B cell (primary cell): ENCODE measurements around the gene MEF2C. TPM values are rescaled to one million over a fixed set of nuclear protein-coding genes. Genes with fewer than 3 reads are reported as not detected.

Experiments
- ATAC-seq: fragments of 200-7000 bp; cut with Tn5 transposase; one replicate; pipeline ENCODE4 v1.10.0; 2021; ENCODE audit warnings: low read depth, mild to moderate bottlenecking, moderate number of reproducible peaks, moderate library complexity
- CTCF ChIA-PET: fragments of 350-600 bp; sonication (Branson Sonifier 250); formaldehyde crosslinking; loops from one replicate; lab custom pipeline; 2021; ENCODE audit warnings: antibody characterized with exemption, inconsistent platforms; lab: Charles Lee
- POLR2A ChIA-PET: fragments of 350-600 bp; sonication (Branson Sonifier 250); formaldehyde crosslinking; loops from one replicate; lab custom pipeline; 2021; ENCODE audit warnings: antibody characterized with exemption; lab: Charles Lee
- DNase-seq: peaks from one replicate; pipeline ENCODE4 v3.0.0; 2013
- H2AFZ ChIP-seq: 2 replicates; pipeline ENCODE4 v1.6.1; 2012; ENCODE audit warnings: mild to moderate bottlenecking, low read depth, low read length; ENCODE audit not compliant: insufficient read depth, poor library complexity, severe bottlenecking
- H3K27ac ChIP-seq, 2 donors: 1 replicate in 1 of 2; 2 replicates in 1 of 2; pipeline ENCODE4 v1.5.1; 2012 to 2013; ENCODE audit warnings: low read length in 2 of 2, mild to moderate bottlenecking in 2 of 2, moderate library complexity in 1 of 2
- H3K27me3 ChIP-seq, 4 experiments: fragments of 200-600 bp in 1 of 4; sonication (generic) in 1 of 4; replicated peaks in 1 of 4; 1 replicate in 2 of 4; 2 replicates in 2 of 4; pipeline versions ENCODE4 v1.6.1 to v1.7.0; 2013 to 2016; ENCODE audit warnings: low read length in 3 of 4, mild to moderate bottlenecking in 2 of 4, mixed read lengths in 1 of 4, moderate library complexity in 1 of 4; ENCODE audit not compliant: insufficient read depth in 4 of 4, control insufficient read depth in 3 of 4; ENCODE audit errors: control extremely low read depth in 1 of 4
- H3K36me3 ChIP-seq, 2 experiments: replicated peaks in 1 of 2; 1 replicate in 1 of 2; 2 replicates in 1 of 2; pipeline versions ENCODE4 v1.6.1 to v1.7.1; 2013; ENCODE audit warnings: low read length in 1 of 2; ENCODE audit not compliant: insufficient read depth in 2 of 2, control insufficient read depth in 1 of 2; ENCODE audit errors: control extremely low read depth in 1 of 2, extremely low read depth in 1 of 2
- H3K4me1 ChIP-seq, 2 donors: fragments of 200-600 bp in 1 of 2; sonication (generic) in 1 of 2; 1 replicate in 1 of 2; 2 replicates in 1 of 2; pipeline versions ENCODE4 v1.5.1 to v1.6.1; 2013 to 2017; ENCODE audit warnings: low read length in 2 of 2; ENCODE audit not compliant: control insufficient read depth in 2 of 2, insufficient read depth in 2 of 2
- H3K4me2 ChIP-seq: replicated peaks from 2 replicates; pipeline ENCODE3; 2012; ENCODE audit warnings: mild to moderate bottlenecking, low read depth, low read length; ENCODE audit not compliant: poor library complexity, severe bottlenecking
- H3K4me3 ChIP-seq, 5 experiments: fragments of 200-600 bp in 1 of 5; sonication (generic) in 1 of 5; 1 replicate in 3 of 5; 2 replicates in 2 of 5; pipeline versions ENCODE4 v1.5.1 to v1.7.0; 2011 to 2016; ENCODE audit warnings: low read length in 4 of 5, mild to moderate bottlenecking in 4 of 5, low read depth in 2 of 5, control low read depth in 1 of 5, moderate library complexity in 1 of 5; ENCODE audit not compliant: insufficient read depth in 1 of 5; ENCODE audit errors: control extremely low read depth in 1 of 5, extremely low read depth in 1 of 5
- H3K79me2 ChIP-seq: fragments of 200-600 bp; sonication (generic); one replicate; pipeline ENCODE4 v1.6.0; 2016; ENCODE audit warnings: low read length; ENCODE audit not compliant: control insufficient read depth, insufficient read depth
- H3K9ac ChIP-seq: fragments of 200-600 bp; sonication (generic); 2 replicates; pipeline ENCODE4 v1.6.1; 2017; ENCODE audit warnings: mild to moderate bottlenecking, low read length, moderate library complexity
- H3K9me3 ChIP-seq, 3 donors: one replicate each; pipeline versions ENCODE4 v1.6.1 to v1.7.1; 2013; ENCODE audit warnings: low read length in 2 of 3; ENCODE audit not compliant: control insufficient read depth in 2 of 3, insufficient read depth in 1 of 3; ENCODE audit errors: control extremely low read depth in 1 of 3
- H4K20me1 ChIP-seq: 2 replicates; pipeline ENCODE4 v1.6.0; 2012; ENCODE audit warnings: mild to moderate bottlenecking, low read length; ENCODE audit not compliant: insufficient read depth, control insufficient read depth, poor library complexity, severe bottlenecking
- H3K27ac Mint-ChIP-seq: one replicate; pipeline ENCODE4 v1.8.0; 2021; ENCODE audit warnings: mixed read lengths
- H3K27me3 Mint-ChIP-seq: one replicate; pipeline ENCODE4 v1.8.0; 2021; ENCODE audit warnings: mixed read lengths
- H3K4me1 Mint-ChIP-seq: one replicate; pipeline ENCODE4 v1.8.0; 2021; ENCODE audit warnings: mixed read lengths
- H3K4me3 Mint-ChIP-seq: one replicate; pipeline ENCODE4 v1.8.0; 2021; ENCODE audit warnings: mixed read lengths
- H3K9me3 Mint-ChIP-seq: one replicate; pipeline ENCODE4 v1.8.0; 2022; ENCODE audit warnings: mixed read lengths; ENCODE audit not compliant: insufficient read depth
- EZH2 ChIP-seq: IDR thresholded peaks from 2 replicates; pipeline ENCODE4 v1.6.1; 2012; ENCODE audit warnings: borderline replicate concordance, low read depth, mild to moderate bottlenecking, moderate library complexity, low read length; ENCODE audit not compliant: insufficient read depth, poor library complexity, severe bottlenecking
- WGBS: methylation state at CpG from one replicate; pipeline ENCODE4 v1.1.5; 2013; ENCODE audit warnings: missing lambda C conversion rate; ENCODE audit not compliant: insufficient coverage; 5-methylcytosine and 5-hydroxymethylcytosine counted together
- intact Hi-C: fragments of 100-400 bp; cut with micrococcal nuclease; formaldehyde crosslinking; loops from one replicate; pipeline ENCODE4 v1.10.0; 2022
- polyA plus RNA-seq: library from polyadenylated mRNA; depleted of rRNA; stranded (reverse); fragments of >200 nt; gene quantifications from 2 replicates; pipeline ENCODE4 v1.2.3, GENCODE V29; 2012
- total RNA-seq, 2 donors: library from RNA; stranded (reverse); fragments of 120-200 nt in 1 of 2; gene quantifications; 1 replicate in 1 of 2; 2 replicates in 1 of 2; pipeline versions ENCODE4 v1.2.3 to v1.2.4, GENCODE V29; 2013 to 2022
- TF ChIP-seq, protein P1 (sequence below): fragments of 200-600 bp; IDR thresholded peaks from one replicate; pipeline ENCODE4 v1.8.0; 2022; ENCODE audit warnings: antibody characterized with exemption, mild to moderate bottlenecking

Gene MEF2C
- total and polyA plus RNA-seq, 2 donors (not counting 1 experiment from before 2014, with no cell fraction given): 97.4 to 354 TPM

- intact Hi-C loops: no loop called here
- H3K9ac ChIP-seq: no peak overlapping the region
- no peak overlapping the region for H3K4me2 ChIP-seq
- no peaks in the 10 kb centered on the region for H3K36me3 ChIP-seq
- H2AFZ ChIP-seq: no peak overlapping the region
- H3K4me1 Mint-ChIP-seq: no peaks in the 10 kb centered on the region
- POLR2A ChIA-PET: no interaction called here
- H3K9me3 Mint-ChIP-seq: no peaks in the 10 kb centered on the region
- TF ChIP-seq, protein P1, sequence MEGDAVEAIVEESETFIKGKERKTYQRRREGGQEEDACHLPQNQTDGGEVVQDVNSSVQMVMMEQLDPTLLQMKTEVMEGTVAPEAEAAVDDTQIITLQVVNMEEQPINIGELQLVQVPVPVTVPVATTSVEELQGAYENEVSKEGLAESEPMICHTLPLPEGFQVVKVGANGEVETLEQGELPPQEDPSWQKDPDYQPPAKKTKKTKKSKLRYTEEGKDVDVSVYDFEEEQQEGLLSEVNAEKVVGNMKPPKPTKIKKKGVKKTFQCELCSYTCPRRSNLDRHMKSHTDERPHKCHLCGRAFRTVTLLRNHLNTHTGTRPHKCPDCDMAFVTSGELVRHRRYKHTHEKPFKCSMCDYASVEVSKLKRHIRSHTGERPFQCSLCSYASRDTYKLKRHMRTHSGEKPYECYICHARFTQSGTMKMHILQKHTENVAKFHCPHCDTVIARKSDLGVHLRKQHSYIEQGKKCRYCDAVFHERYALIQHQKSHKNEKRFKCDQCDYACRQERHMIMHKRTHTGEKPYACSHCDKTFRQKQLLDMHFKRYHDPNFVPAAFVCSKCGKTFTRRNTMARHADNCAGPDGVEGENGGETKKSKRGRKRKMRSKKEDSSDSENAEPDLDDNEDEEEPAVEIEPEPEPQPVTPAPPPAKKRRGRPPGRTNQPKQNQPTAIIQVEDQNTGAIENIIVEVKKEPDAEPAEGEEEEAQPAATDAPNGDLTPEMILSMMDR: no peak
- TF ChIP-seq EZH2: no peak
- H3K27ac Mint-ChIP-seq: no peak overlapping the region
- no peak overlapping the region for H3K4me3 Mint-ChIP-seq
- no peaks in the 10 kb centered on the region for H3K9me3 ChIP-seq
- WGBS: 100% methylated on average over 1 of the region's 4 CpGs
- no peak for DNase-seq
- ATAC-seq: no peak
- no peak overlapping the region for H3K4me3 ChIP-seq
- no peak overlapping the region for H3K27ac ChIP-seq
- CTCF ChIA-PET: interaction anchor here (1.6 kb wide), 1 partner anchor 17 kb away, joined by 6 read pairs; no protein-coding TSS in a partner anchor
- no peaks in the 10 kb centered on the region for H4K20me1 ChIP-seq
- H3K4me1 ChIP-seq: no peaks in the 10 kb centered on the region
- H3K27me3 Mint-ChIP-seq: peaks cover 9% of the 10 kb centered on the region
- no peaks in the 10 kb centered on the region for H3K27me3 ChIP-seq
- H3K79me2 ChIP-seq: no peaks in the 10 kb centered on the region
Measured at GRCh38 chr5:88707216-88707965, 175.6 kb downstream of the MEF2C start.

DNA sequence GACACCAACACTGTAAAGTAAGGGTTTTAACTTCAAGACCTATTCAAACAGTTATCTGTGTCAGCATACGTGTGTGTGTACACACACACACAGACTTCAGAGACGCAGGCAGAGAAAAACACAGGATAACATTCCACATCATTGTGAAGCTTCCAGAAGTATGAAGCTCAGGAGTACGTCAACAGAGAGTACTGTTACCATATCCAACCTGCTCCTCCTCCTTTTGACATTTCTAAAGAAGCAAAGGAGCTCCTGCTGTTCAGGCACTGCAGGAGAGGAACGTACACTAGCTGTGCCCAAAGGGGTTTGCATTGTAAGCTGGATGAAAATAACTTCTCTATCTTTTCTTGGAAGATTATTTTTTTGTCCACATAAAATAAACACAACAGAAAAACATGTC, 180.7 kb downstream of the MEF2C start:
- ATAC-seq (no peak), DNase-seq (no peak)
- H3K4me1 Mint-ChIP-seq: no peaks in the 10 kb centered on the region
- TF ChIP-seq EZH2: no peak
- TF ChIP-seq, protein P1: no peak
- no peaks in the 10 kb centered on the region for H3K9me3 ChIP-seq
- ChIA-PET CTCF (interaction anchor here (0.6 to 1.3 kb wide), 2 partner anchors 12 to 283 kb away, joined by 3 to 4 read pairs; no protein-coding TSS in a partner anchor), POLR2A (no interaction called here)
- H3K4me3 ChIP-seq: no peak overlapping the region
- H3K4me2 ChIP-seq: no peak overlapping the region
- H4K20me1 ChIP-seq: no peaks in the 10 kb centered on the region
- no peaks in the 10 kb centered on the region for H3K9me3 Mint-ChIP-seq
- WGBS: 100% methylated on average over 2 of the region's 4 CpGs
- intact Hi-C loops: no loop called here
- no peaks in the 10 kb centered on the region for H3K79me2 ChIP-seq
- H3K4me1 ChIP-seq: no peaks in the 10 kb centered on the region
- no peak overlapping the region for H3K4me3 Mint-ChIP-seq
- no peak overlapping the region for H3K9ac ChIP-seq
- H3K36me3 ChIP-seq: no peaks in the 10 kb centered on the region
- H2AFZ ChIP-seq: no peak overlapping the region
- no peak overlapping the region for H3K27ac Mint-ChIP-seq
- no peak overlapping the region for H3K27ac ChIP-seq
- peaks cover 42% of the 10 kb centered on the region for H3K27me3 Mint-ChIP-seq
- peaks cover 0 to 35% (median 28%) of the 10 kb centered on the region in 4 experiments for H3K27me3 ChIP-seq
